Kidney (tissue), 14 donors: ENCODE results near the gene MTRR. TPM values are rescaled to one million over a fixed set of nuclear protein-coding genes. Genes with fewer than 3 reads are reported as not detected.

Experiments
- DNase-seq, 5 donors: peaks; one replicate each; pipeline ENCODE4 v3.0.0-alpha.2; 2013 to 2020
- FAIRE-seq: peaks from 2 replicates; lab custom pipeline; 2012; peaks lifted over from hg19 to GRCh38; lab: Jason Lieb, UNC
- H3K27ac ChIP-seq, 2 donors: one replicate each; pipeline ENCODE4 v1.7.0; 2013; ENCODE audit warnings: low read depth in 2 of 2, low read length in 2 of 2, inconsistent platforms in 1 of 2
- H3K27me3 ChIP-seq: one replicate; pipeline ENCODE4 v1.7.1; 2013; ENCODE audit warnings: low read length, inconsistent platforms; ENCODE audit not compliant: control insufficient read depth, insufficient read depth
- H3K36me3 ChIP-seq, 3 donors: one replicate each; pipeline versions ENCODE4 v1.7.0 to v1.7.1; 2013; ENCODE audit warnings: low read length in 3 of 3, control low read depth in 1 of 3, inconsistent platforms in 1 of 3; ENCODE audit not compliant: insufficient read depth in 3 of 3, control insufficient read depth in 2 of 3
- H3K4me1 ChIP-seq, 3 donors: one replicate each; pipeline versions ENCODE4 v1.7.0 to v1.7.1; 2013; ENCODE audit warnings: low read length in 3 of 3, inconsistent platforms in 1 of 3, low read depth in 1 of 3; ENCODE audit not compliant: control insufficient read depth in 2 of 3, insufficient read depth in 2 of 3
- H3K4me3 ChIP-seq, 3 donors: one replicate each; pipeline versions ENCODE4 v1.7.0 to v1.8.1; 2013; ENCODE audit warnings: low read length in 3 of 3, control low read depth in 1 of 3, inconsistent platforms in 1 of 3
- H3K9ac ChIP-seq, 3 donors: one replicate each; pipeline versions ENCODE4 v1.7.0 to v1.7.1; 2013; ENCODE audit warnings: low read length in 3 of 3, control low read depth in 1 of 3, inconsistent platforms in 1 of 3
- H3K9me3 ChIP-seq, 3 donors: one replicate each; pipeline versions ENCODE4 v1.7.0 to v1.7.1; 2013; ENCODE audit warnings: low read length in 3 of 3, control low read depth in 1 of 3, inconsistent platforms in 1 of 3; ENCODE audit not compliant: control insufficient read depth in 2 of 3, insufficient read depth in 1 of 3
- intact Hi-C: fragments of 100-400 bp; cut with DNase I; formaldehyde crosslinking; loops from one replicate; pipeline ENCODE4 v1.11.1; 2022
- polyA plus RNA-seq: library from polyadenylated mRNA; stranded (reverse); fragments of 350-450 nt; fragmentation: Illumina TruSeq; extraction: RNeasy Lipid Tissue Mini Kit (QIAGEN cat#74804); gene quantifications from one replicate; pipeline ENCODE4 v1.2.3, GENCODE V29; 2014; ENCODE audit warnings: low read depth, low replicate concordance; ENCODE audit not compliant: insufficient read depth
- total RNA-seq: library from RNA; stranded (reverse); fragmentation: NEBNext Ultra II Directional; extraction: Animal tissue kit (Norgen Biotek cat#: 25700); gene quantifications from one replicate; pipeline ENCODE4 v1.2.1, GENCODE V29; 2021
- TF ChIP-seq, protein P1 (sequence below): IDR thresholded peaks from 3 replicates; pipeline ENCODE4 v1.5.1; 2012; ENCODE audit warnings: mild to moderate bottlenecking, moderate library complexity, borderline replicate concordance; ENCODE audit not compliant: insufficient read depth; ENCODE audit errors: extremely low read depth
- donor health status: control.
- donor health status: control.
- donor health status: control.
- donor health status: control.
- donor health status: control.
- donor health status: DM: yes; HTN: yes; CAD: no.
- donor health status: Normal renal cell carcinoma (clear cell type).

The MTRR gene
- total and polyA plus RNA-seq, 2 donors from 2014 or later = 19.6 to 75.8 TPM

DNA sequence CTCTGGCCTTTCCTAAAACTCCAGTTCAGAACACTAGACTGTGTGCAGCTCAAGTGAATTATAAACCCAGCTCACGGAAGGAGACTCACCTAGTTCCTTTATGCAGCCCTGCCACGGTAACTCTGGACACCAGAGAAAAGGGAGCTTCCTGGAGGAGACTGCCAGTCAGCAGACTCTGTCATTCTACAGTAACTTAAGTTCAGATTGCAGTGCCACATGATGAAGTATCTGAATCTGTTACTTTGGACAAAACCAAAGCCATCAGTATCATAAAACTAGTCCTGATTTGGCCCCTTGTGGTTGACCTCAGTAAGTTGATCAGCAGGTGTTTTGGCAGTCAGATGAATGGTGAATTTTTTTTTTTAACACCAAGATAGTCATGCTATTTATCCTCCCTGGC lies 2.7 kb downstream of the MTRR start:
- H3K27ac ChIP-seq = no peak overlapping the region
- TF ChIP-seq, protein P1, sequence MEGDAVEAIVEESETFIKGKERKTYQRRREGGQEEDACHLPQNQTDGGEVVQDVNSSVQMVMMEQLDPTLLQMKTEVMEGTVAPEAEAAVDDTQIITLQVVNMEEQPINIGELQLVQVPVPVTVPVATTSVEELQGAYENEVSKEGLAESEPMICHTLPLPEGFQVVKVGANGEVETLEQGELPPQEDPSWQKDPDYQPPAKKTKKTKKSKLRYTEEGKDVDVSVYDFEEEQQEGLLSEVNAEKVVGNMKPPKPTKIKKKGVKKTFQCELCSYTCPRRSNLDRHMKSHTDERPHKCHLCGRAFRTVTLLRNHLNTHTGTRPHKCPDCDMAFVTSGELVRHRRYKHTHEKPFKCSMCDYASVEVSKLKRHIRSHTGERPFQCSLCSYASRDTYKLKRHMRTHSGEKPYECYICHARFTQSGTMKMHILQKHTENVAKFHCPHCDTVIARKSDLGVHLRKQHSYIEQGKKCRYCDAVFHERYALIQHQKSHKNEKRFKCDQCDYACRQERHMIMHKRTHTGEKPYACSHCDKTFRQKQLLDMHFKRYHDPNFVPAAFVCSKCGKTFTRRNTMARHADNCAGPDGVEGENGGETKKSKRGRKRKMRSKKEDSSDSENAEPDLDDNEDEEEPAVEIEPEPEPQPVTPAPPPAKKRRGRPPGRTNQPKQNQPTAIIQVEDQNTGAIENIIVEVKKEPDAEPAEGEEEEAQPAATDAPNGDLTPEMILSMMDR = no peak
- H3K27me3 ChIP-seq = no peaks in the 10 kb centered on the region
- no peak overlapping the region for H3K9ac ChIP-seq
- H3K4me3 ChIP-seq = no peak overlapping the region
- no peak for FAIRE-seq
- no peaks in the 10 kb centered on the region for H3K9me3 ChIP-seq
- H3K36me3 ChIP-seq = peaks cover 3 to 15% (median 7%) of the 10 kb centered on the region in 3 donors
- peaks cover 0 to 12% (median 10%) of the 10 kb centered on the region in 3 donors for H3K4me1 ChIP-seq
- intact Hi-C loops = no loop called here
- no peak for DNase-seq

DNA sequence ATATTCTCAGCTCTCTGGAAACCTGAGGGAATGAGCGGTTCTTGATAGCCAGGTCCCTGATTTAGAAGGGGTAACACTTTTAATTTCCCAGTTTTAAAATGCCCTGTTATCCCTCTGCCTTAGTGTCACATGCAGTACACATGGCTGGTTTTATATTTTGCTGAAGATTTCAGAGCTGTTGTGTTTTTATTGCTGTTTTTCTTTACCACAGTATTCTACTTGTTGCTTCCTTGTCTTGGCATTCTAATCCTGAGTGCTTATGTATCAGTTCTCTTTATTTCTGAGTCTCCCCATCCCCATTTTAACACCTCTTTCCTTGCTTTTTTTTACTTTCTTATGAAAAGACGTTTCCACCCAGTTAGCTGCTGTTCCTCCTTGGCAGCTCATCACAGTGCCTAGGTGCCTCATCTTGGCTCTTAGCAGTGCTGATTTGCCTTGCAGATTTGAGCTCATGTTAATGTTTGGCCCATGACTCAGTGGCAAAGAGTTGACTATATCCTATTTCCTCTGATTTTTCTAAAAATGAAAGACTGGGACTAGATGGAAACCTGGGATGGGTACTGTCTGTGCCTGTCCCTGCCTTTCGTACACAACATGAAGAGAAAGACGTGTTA lies 3.7 kb downstream of the MTRR start:
- Histone ChIP-seq H3K27me3 (no peaks in the 10 kb centered on the region), H3K9me3 (no peaks in the 10 kb centered on the region), H3K36me3 (peaks cover 7 to 20% (median 9%) of the 10 kb centered on the region in 3 donors), H3K4me3 (no peak overlapping the region), H3K9ac (no peak overlapping the region), H3K27ac (no peak overlapping the region), H3K4me1 (peaks cover 0 to 11% (median 5%) of the 10 kb centered on the region in 3 donors)
- FAIRE-seq (no peak), DNase-seq (no peak)
- TF ChIP-seq, protein P1 = no peak
- intact Hi-C loops = no loop called here

DNA sequence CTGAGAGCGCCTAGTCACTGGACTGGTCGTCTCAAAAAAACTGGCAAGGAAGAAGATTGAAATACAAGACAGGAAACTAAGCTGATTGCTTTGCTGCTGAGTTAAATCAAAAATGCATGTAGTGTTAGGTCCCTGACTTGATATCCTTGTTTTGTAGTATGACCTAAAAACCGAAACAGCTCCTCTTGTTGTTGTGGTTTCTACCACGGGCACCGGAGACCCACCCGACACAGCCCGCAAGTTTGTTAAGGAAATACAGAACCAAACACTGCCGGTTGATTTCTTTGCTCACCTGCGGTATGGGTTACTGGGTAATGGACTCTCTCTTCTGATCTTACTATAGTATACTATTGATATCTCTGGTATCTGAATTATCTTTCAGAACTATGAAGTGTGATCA lies 4.3 kb downstream of the MTRR start:
- no peak overlapping the region for H3K9ac ChIP-seq

More for the DNA sequence above, 4.3 kb downstream of the MTRR start:
- Histone ChIP-seq H3K27ac (no peak overlapping the region), H3K4me1 (peaks cover 0 to 10% (median under 1%) of the 10 kb centered on the region in 3 donors), H3K4me3 (no peak overlapping the region), H3K27me3 (no peaks in the 10 kb centered on the region), H3K9me3 (no peaks in the 10 kb centered on the region), H3K36me3 (peaks cover 7 to 25% (median 10%) of the 10 kb centered on the region in 3 donors)
- FAIRE-seq (no peak), DNase-seq (no peak)
- TF ChIP-seq, protein P1 = no peak
- intact Hi-C loops = no loop called here
